K562 (cell line): Measurements from ENCODE around the gene LAMB3. TPM values are rescaled to one million over a fixed set of nuclear protein-coding genes. Genes with fewer than 3 reads are reported as not detected.

Experiments
- ARNT ChIP-seq, 2 experiments: fragments of 450-650 bp; IDR thresholded peaks; 2 replicates each; pipeline ENCODE4 v1.6.1; 2016; ENCODE audit warnings: mild to moderate bottlenecking in 1 of 2
- ELF4 ChIP-seq: fragments of 450-650 bp; formaldehyde crosslinking; IDR thresholded peaks from 2 replicates; pipeline ENCODE4 v1.4.0; 2022; ENCODE audit warnings: missing genetic modification characterization
- GABPB1 ChIP-seq: sonication (generic); formaldehyde crosslinking; IDR thresholded peaks from 2 replicates; pipeline ENCODE4 v1.8.0; 2022; ENCODE audit warnings: mild to moderate bottlenecking, missing genetic modification reagents
- HCFC1 ChIP-seq: IDR thresholded peaks from 2 replicates; pipeline ENCODE4 v1.6.1; 2012; ENCODE audit warnings: low read depth, low read length, improper control_type of control experiment
- MAZ ChIP-seq, 2 experiments: fragments of 450-650 bp in 1 of 2; sonication (generic) in 1 of 2; formaldehyde crosslinking; IDR thresholded peaks in 1 of 2; conservative IDR thresholded peaks in 1 of 2; 2 replicates each; pipeline versions ENCODE4 v1.4.0 to v1.5.0; 2020; ENCODE audit warnings: mild to moderate bottlenecking in 1 of 2, missing genetic modification reagents in 1 of 2
- NFRKB ChIP-seq: fragments of 450-650 bp; IDR thresholded peaks from 2 replicates; pipeline ENCODE4 v1.6.1; 2016; ENCODE audit warnings: low read depth
- POLR2B ChIP-seq: fragments of 450-650 bp; IDR thresholded peaks from 2 replicates; pipeline ENCODE4 v1.6.1; 2018; ENCODE audit warnings: low read depth; ENCODE audit not compliant: partially characterized antibody
- SMARCE1 ChIP-seq: fragments of 450-650 bp; IDR thresholded peaks from 2 replicates; pipeline ENCODE4 v1.7.1; 2016; ENCODE audit warnings: mild to moderate bottlenecking
- ZNF239 ChIP-seq: fragments of 250-450 bp; sonication (Bioruptor Pico); IDR thresholded peaks from 2 replicates; pipeline ENCODE4 v1.4.0; 2020; ENCODE audit warnings: mild to moderate bottlenecking
- polyA plus RNA-seq, 8 experiments: library from polyadenylated mRNA; depleted of rRNA in 4 of 8; stranded (reverse) in 5 of 8; unstranded in 3 of 8; fragments of >200 nt; fragmentation: Nextera tagmentation in 2 of 8; fragmentation: Illumina TruSeq in 1 of 8; extraction: Ambion mirVana in 2 of 8; extraction: Trizol in 1 of 8; gene quantifications; 2 replicates each; pipeline versions ENCODE4 v1.2.1 to v1.2.3, GENCODE V29; 2011 to 2014; ENCODE audit warnings: inconsistent platforms in 1 of 8, missing spikeins in 1 of 8
- total RNA-seq, 7 experiments: library from RNA; depleted of rRNA in 6 of 7; stranded (reverse); fragments of >200 nt in 6 of 7; fragmentation: Illumina TruSeq in 2 of 7; extraction: Trizol in 2 of 7; gene quantifications; 2 replicates each; pipeline versions ENCODE4 v1.2.1 to v1.2.3, GENCODE V29; 2011 to 2021; ENCODE audit warnings: low replicate concordance in 1 of 7
- TF ChIP-seq, protein P1 (sequence below), 3 experiments: fragments of 200-800 bp in 1 of 3; sonication (Bioruptor generic) in 1 of 3; sonication (generic) in 1 of 3; formaldehyde crosslinking in 1 of 3; IDR thresholded peaks; 2 replicates each; pipeline versions ENCODE4 v1.6.1 to v1.8.0; 2016 to 2022; ENCODE audit warnings: mild to moderate bottlenecking in 2 of 3, missing compliant biosample characterization in 2 of 3, missing genetic modification characterization in 2 of 3, missing genetic modification reagents in 1 of 3
- TF ChIP-seq, protein P2 (sequence below): fragments of 250-450 bp; sonication (Bioruptor Pico); IDR thresholded peaks from 2 replicates; pipeline ENCODE4 v1.5.0; 2021
- TF ChIP-seq, protein P3 (sequence below): fragments of 450-650 bp; formaldehyde crosslinking; IDR thresholded peaks from 2 replicates; pipeline ENCODE4 v1.4.0; 2022; ENCODE audit warnings: missing genetic modification characterization
- TF ChIP-seq, protein P4 (sequence below): fragments of 250-450 bp; sonication (Bioruptor Pico); IDR thresholded peaks from 2 replicates; pipeline ENCODE4 v1.8.0; 2022; ENCODE audit warnings: inconsistent platforms
- TF ChIP-seq, protein P5 (sequence below): fragments of 450-650 bp; IDR thresholded peaks from 2 replicates; pipeline ENCODE4 v1.7.0; 2016; ENCODE audit warnings: borderline replicate concordance
- TF ChIP-seq, protein P6 (sequence below): fragments of 200-800 bp; sonication (Bioruptor generic); IDR thresholded peaks from 2 replicates; pipeline ENCODE4 v1.6.1; 2017; ENCODE audit warnings: missing genetic modification characterization, missing compliant biosample characterization

The LAMB3 gene
- total and polyA plus RNA-seq, 9 of the 15 experiments (the other 6 are each of a cell fraction or from before 2014, with no cell fraction given) = 0.08 to 1.3 (median 0.91) TPM

DNA sequence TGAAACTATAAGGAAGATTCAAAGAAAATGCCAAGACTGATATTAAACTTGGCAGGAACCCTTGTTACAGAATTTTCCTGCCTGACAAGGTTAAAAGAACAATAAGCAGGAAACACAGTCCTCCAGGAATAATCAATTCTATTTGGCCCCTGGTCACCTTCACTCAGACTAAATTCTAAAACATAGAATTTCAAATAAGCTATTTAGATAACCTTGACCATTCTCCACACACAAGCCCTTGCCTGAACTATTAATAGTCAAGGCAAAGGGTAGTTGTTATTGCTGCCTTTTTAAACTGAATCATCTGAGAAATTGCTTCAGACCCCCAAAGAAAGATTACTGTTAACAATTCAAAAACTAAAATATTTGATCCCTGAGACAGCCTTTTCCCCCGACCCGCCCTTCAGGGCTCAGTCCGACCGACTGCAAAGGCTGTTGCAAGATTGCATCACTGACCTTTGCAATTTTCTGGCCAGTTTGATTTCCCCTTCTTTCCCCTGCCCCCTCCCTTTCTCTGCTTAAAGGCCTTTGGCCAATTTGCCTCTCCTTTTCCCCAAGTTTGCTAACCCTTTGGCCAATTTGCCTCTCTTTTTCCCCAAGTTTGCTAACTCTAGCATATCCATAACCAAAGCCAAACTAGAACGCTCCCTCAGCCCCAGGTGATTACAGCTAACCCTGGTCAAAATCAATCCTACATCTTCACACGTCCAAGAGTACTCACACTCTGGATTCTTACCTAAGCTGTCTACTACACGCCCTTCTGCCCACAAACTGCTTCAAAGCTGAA, 21.6 kb upstream of the LAMB3 start (continued):
- TF ChIP-seq, protein P1, sequence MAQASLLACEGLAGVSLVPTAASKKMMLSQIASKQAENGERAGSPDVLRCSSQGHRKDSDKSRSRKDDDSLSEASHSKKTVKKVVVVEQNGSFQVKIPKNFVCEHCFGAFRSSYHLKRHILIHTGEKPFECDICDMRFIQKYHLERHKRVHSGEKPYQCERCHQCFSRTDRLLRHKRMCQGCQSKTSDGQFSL (CRISPR knock-in tag; IDR thresholded peaks at IDR 0.05) = no peak
- TF ChIP-seq, protein P1 (tag; IDR thresholded peaks at IDR 0.05) = 0 out of 4 replicates have a peak, but pooled peaks of 1 of the 2 experiments have one; percentile 1
- TF ChIP-seq ARNT (IDR thresholded peaks at IDR 0.05) (no peak; a peak in 1 of 4 replicates), ELF4 (CRISPR knock-in tag) (peak; percentile 71; the same call in 1 of the 2 replicates), SMARCE1 (peak; percentile 20; the same call in 1 of the 2 replicates), HCFC1 (0 out of 2 replicates have a peak, but pooled peaks have one; percentile 34), NFRKB (peak; percentile 89), MAZ (CRISPR knock-in tag; conservative IDR thresholded peaks at IDR 0.05 in 1 of 2, IDR thresholded peaks at IDR 0.05 in 1 of 2) (peak; percentile 65 to 88; a peak in 2 of 4 replicates), GABPB1 (no peak), ZNF239 (peak; percentile 36), POLR2B (no peak)
- TF ChIP-seq, protein P2, sequence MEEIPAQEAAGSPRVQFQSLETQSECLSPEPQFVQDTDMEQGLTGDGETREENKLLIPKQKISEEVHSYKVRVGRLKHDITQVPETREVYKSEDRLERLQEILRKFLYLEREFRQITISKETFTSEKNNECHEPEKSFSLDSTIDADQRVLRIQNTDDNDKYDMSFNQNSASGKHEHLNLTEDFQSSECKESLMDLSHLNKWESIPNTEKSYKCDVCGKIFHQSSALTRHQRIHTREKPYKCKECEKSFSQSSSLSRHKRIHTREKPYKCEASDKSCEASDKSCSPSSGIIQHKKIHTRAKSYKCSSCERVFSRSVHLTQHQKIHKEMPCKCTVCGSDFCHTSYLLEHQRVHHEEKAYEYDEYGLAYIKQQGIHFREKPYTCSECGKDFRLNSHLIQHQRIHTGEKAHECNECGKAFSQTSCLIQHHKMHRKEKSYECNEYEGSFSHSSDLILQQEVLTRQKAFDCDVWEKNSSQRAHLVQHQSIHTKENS (CRISPR knock-in tag) = 0 out of 2 replicates have a peak, but pooled peaks have one; percentile 55
- TF ChIP-seq, protein P3, sequence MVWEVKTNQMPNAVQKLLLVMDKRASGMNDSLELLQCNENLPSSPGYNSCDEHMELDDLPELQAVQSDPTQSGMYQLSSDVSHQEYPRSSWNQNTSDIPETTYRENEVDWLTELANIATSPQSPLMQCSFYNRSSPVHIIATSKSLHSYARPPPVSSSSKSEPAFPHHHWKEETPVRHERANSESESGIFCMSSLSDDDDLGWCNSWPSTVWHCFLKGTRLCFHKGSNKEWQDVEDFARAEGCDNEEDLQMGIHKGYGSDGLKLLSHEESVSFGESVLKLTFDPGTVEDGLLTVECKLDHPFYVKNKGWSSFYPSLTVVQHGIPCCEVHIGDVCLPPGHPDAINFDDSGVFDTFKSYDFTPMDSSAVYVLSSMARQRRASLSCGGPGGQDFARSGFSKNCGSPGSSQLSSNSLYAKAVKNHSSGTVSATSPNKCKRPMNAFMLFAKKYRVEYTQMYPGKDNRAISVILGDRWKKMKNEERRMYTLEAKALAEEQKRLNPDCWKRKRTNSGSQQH (CRISPR knock-in tag) = peak; percentile 49; the same call in 1 of the 2 replicates
- TF ChIP-seq, protein P4, sequence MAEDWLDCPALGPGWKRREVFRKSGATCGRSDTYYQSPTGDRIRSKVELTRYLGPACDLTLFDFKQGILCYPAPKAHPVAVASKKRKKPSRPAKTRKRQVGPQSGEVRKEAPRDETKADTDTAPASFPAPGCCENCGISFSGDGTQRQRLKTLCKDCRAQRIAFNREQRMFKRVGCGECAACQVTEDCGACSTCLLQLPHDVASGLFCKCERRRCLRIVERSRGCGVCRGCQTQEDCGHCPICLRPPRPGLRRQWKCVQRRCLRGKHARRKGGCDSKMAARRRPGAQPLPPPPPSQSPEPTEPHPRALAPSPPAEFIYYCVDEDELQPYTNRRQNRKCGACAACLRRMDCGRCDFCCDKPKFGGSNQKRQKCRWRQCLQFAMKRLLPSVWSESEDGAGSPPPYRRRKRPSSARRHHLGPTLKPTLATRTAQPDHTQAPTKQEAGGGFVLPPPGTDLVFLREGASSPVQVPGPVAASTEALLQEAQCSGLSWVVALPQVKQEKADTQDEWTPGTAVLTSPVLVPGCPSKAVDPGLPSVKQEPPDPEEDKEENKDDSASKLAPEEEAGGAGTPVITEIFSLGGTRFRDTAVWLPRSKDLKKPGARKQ = no peak; the same call in 1 of the 2 replicates
- TF ChIP-seq, protein P5, sequence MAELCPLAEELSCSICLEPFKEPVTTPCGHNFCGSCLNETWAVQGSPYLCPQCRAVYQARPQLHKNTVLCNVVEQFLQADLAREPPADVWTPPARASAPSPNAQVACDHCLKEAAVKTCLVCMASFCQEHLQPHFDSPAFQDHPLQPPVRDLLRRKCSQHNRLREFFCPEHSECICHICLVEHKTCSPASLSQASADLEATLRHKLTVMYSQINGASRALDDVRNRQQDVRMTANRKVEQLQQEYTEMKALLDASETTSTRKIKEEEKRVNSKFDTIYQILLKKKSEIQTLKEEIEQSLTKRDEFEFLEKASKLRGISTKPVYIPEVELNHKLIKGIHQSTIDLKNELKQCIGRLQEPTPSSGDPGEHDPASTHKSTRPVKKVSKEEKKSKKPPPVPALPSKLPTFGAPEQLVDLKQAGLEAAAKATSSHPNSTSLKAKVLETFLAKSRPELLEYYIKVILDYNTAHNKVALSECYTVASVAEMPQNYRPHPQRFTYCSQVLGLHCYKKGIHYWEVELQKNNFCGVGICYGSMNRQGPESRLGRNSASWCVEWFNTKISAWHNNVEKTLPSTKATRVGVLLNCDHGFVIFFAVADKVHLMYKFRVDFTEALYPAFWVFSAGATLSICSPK = no peak
- TF ChIP-seq, protein P6, sequence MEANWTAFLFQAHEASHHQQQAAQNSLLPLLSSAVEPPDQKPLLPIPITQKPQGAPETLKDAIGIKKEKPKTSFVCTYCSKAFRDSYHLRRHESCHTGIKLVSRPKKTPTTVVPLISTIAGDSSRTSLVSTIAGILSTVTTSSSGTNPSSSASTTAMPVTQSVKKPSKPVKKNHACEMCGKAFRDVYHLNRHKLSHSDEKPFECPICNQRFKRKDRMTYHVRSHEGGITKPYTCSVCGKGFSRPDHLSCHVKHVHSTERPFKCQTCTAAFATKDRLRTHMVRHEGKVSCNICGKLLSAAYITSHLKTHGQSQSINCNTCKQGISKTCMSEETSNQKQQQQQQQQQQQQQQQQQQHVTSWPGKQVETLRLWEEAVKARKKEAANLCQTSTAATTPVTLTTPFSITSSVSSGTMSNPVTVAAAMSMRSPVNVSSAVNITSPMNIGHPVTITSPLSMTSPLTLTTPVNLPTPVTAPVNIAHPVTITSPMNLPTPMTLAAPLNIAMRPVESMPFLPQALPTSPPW (CRISPR knock-in tag) = peak; percentile 78
